Heart left ventricle (tissue), 13 donors: ENCODE measurements around the gene NEIL1.

Source experiments
- POLR2A ChIP-seq, 2 donors: fragments of 450-650 bp; IDR thresholded peaks; one replicate each; pipeline ENCODE4 v1.6.1; 2017; ENCODE audit warnings: antibody characterized with exemption in 2 of 2, mild to moderate bottlenecking in 2 of 2, moderate library complexity in 2 of 2
- TF ChIP-seq, protein P1 (sequence below), 12 donors: fragments of 200-600 bp; sonication (generic) in 4 of 12; IDR thresholded peaks; one replicate each; pipeline versions ENCODE4 v1.5.0 to v1.8.0; 2018 to 2022; ENCODE audit warnings: antibody characterized with exemption in 12 of 12, mild to moderate bottlenecking in 5 of 12
- donor health status: ischemic (EF 13 %, LVEDD 7.1; RV severe dilation, severe dysfunction).
- donor health status: DM: no; HTN: yes; CAD: no.
- donor health status: DM: no; HTN: no; CAD: no.
- donor health status: ischemic (EF 25% LVEDD 6.9; RV normal size, moderate dysfunction).
- donor health status: ischemic (EF 25% LVEDD 5.7; RV mildly dilated, moderate dysfunction).
- donor health status: ischemic (EF 35%, LVEDD 5.7; RV mildly dilated, moderate dysfunction).
- donor health status: nonischemic (EF 11% LVEDD 7.7; RV severe dilation, severe dysfunction).
- donor health status: DM: yes; HTN: yes; CAD: no.
- donor health status: PGD.
- donor health status: ischemic (EF 29% LVEDD 5.4; RV normal size, mild dysfunction).
- donor health status: nonischemic (EF 23%, LVEDD 6.1; RV moderate dilation, normal function).

DNA sequence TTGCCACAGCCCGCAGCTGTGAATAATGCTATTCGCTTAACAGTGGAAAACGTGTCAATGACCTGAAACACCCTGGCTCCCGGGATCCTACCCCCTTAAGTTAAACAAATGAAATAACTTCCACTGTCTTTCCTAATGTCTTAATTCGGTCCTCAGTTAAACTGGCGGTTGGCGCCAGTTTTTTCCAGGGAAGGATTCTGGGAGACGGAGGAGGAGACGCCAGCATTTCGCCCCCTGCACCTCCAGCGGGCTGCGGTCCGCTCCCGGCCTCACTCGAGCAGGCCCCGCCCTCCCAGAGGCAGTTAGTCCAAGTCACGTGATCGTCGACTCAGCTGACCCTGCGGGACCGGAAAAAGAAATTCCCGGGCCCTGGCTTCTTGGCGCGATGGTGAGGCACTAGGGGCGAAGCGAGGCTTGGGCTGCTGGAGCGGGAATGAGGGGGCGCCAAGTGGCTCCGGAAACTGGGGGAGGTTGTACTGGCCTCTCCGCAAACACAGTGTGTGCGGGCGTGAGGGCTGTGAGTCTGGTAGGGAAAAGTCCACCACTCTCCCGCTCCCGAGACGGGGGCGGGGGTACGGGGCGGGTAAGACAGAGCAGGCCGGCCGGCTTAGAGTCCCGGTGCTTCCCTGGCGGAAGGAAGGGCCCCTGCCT is 11.0 kb upstream of the NEIL1 start, which contains the start of gene COMMD4:
- TF ChIP-seq POLR2A (IDR thresholded peaks at IDR 0.05), result peak in 1 of 2 donors; percentile 47
- TF ChIP-seq, protein P1, sequence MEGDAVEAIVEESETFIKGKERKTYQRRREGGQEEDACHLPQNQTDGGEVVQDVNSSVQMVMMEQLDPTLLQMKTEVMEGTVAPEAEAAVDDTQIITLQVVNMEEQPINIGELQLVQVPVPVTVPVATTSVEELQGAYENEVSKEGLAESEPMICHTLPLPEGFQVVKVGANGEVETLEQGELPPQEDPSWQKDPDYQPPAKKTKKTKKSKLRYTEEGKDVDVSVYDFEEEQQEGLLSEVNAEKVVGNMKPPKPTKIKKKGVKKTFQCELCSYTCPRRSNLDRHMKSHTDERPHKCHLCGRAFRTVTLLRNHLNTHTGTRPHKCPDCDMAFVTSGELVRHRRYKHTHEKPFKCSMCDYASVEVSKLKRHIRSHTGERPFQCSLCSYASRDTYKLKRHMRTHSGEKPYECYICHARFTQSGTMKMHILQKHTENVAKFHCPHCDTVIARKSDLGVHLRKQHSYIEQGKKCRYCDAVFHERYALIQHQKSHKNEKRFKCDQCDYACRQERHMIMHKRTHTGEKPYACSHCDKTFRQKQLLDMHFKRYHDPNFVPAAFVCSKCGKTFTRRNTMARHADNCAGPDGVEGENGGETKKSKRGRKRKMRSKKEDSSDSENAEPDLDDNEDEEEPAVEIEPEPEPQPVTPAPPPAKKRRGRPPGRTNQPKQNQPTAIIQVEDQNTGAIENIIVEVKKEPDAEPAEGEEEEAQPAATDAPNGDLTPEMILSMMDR (IDR thresholded peaks at IDR 0.05), result peak in 1 of 12 donors; percentile 7
